Stimulated activated CD4-positive, alpha-beta T cell treated with anti-CD3 and anti-CD28 coated beads, Interleukin-2, amount 100 ng/mL, for 24 hours (primary cell): ENCODE results near the gene FNTB.

Source experiments
- DNase-seq, 2 donors: peaks; one replicate each; pipeline ENCODE4 v3.0.0-alpha.2; 2020

FNTB gene

DNA sequence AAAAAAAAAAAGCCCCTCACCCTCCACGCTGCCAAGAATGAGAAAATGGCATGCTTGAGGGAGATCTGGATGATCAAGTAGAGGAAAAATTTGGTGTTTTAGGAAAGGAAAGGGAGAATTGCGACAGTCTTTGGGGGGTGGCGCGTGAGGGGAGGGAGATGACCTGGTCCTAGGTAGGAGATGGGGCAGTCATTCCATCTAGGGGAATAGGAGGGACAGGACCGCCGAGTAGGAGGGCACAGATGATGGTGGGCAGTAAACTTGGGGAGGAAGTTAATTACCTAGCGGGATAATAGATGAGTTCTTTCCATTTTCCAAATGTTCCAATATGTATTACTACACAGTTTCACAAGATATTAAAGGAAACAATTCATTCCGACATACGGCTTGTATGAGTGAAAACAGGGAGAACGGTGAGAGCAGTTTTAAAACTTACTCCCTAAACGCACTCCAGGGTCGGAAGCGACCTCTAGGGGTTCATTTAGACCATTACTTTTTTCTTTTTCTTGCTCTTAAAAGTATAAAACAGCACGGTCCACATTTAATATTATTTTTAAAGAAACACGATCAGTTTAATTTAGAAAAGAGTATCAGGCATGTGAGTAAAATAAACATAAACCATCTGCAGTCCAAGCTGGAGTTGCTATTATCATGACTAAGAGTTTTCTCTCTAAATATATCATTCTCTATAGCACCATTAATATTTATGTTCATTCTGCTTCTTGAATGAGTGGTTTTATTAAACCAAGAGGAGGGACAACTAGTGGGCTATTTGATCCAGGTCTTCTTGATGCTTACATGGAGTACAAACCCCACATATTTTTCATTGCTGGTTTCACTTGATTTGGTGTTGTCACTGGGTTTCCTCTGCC is 3.0 kb upstream of the FNTB start:
- peak; percentile 23 to 35 for DNase-seq

GRCh38 chr14:64987438-64987767 is 708 bp downstream of the FNTB start:
- no peak for DNase-seq

- no peak for DNase-seq
Measured at GRCh38 chr14:64990296-64990695, 3.6 kb downstream of the FNTB start.

DNA sequence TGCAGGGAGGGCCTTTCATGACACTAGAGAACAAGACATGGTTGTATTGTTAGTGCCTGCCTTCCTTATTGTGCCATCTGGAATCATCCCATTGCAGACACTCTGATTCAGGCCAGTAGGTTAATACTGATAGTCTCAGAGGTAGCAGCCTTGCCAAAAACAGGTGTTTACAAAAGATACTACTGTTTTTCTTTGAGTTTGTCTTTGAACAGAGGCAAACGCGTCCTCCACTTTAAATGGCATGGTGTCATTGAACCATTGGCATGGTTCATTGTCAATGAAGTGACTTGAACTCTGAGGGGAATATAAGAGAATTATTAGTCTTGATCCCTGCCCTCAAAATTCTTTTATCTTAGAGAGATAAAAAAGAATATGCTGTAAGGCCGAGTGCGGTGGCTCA is 4.2 kb downstream of the FNTB start:
- DNase-seq = no peak

DNA sequence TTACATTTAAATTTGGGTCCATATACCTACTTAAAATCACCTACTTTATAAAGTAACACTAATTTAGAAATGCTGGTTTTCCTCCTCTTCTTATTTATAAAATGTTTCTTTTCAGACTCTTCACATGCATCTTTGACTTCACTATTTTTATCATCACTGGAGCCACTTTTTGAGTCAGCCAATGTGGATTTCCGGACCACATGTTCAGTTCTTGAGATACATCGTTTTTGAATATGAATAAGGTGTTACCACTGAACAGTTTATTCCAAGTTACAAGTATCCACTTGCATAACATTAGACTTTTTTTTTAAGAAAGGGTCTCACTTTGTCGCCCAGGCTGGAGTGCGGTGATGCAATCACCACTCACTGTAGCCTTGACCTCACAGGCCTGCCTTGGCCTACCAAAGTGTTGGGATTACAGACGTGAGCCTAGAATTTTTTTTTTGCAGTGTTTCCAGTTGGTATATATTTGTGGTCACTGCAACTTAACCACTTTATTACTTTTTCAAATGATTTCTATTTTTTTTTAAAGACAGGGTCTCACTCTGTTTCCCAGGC is 5.7 kb downstream of the FNTB start:
- DNase-seq = no peak

DNA sequence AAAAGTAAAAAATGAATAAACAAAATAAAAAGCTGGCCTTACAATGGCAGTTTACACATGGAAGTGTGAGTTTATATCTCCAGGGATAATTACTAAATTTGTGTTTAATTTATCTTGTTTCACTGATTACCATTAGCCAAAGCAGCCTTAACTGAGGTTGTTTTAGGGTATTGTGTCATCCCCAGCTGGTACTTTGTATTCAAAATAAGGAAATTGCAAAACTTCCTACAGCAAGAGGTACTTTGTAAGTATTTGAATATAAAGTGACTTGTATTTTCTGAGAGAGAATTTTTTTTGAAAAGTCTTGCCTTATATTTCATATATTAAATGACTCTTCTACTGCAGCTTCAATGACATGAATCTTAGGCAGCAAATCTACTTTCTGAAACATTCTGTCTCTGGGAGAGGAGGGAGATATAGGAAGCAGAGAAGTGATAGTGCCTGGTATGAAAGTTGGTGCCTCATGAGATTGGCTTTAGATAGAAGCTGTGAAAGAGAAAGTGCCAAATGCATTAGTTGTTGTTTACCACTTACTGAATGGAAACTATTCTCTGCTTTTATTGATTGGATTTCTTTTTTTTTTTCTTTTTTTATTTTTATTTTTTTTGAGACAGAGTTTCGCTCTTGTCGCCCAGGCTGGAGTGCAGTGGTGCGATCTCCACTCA is 6.7 kb downstream of the FNTB start:
- no peak for DNase-seq

- DNase-seq = no peak
Measured at GRCh38 chr14:64994540-64994939, 7.8 kb downstream of the FNTB start.

GRCh38 chr14:64995291-64995690 is 8.6 kb downstream of the FNTB start:
- no peak for DNase-seq

GRCh38 chr14:64997108-64997794 is 10.6 kb downstream of the FNTB start:
- no peak for DNase-seq

DNA sequence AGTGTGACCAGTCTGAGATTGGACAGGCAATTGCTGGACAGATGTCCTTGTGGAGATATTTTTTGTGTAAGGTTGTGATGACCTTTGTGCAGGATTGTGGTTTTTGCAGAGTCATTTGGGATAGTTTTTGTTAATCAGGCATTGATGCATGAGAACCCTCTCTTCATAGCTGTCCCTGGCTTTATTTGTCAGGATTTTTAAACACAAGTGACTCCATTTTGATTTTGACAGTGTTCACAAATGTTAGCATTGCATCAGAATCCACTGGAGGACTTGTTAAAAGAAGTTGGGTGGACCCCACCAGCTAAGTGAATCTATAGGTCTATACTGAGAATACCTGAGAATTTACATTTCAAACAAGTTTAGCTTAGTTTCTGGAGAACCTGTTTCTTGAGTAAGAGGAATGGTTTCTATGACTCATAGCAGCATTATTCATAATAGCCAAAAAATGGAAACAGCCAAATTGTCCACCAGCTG is 11.8 kb downstream of the FNTB start:
- DNase-seq = no peak

DNA sequence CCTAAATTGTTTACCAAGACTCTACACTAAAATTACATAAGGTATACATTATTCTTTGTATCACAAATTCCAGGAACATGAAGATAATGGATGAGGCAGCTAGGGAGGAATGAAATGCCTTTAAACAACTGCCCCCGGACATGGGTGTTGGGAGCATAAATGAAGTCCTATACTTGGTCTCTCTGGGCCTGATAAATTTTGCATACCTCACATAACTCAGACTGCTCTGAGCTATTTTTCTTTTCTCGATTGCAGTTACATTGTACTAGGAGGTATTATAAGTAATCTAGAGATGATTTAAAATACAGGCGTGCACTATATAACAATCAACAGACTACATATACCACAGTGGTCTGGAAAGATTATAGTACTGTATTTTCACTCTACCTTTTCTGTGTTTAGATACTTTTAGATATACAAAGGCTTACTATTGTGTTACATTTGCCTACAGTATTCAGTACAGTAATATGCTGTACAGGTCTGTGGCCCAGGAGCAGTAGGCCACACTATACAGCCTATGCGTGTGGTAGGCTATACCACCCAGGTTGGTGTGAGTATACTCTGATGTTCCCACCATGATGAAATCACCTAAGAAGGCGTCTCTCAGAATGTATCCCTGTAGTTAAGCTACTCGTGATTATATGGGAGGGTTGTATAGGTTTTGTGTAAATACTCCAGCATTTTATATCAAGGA is 14.3 kb downstream of the FNTB start:
- no peak for DNase-seq

GRCh38 chr14:65001723-65002122 is 15.0 kb downstream of the FNTB start:
- DNase-seq = no peak

DNA sequence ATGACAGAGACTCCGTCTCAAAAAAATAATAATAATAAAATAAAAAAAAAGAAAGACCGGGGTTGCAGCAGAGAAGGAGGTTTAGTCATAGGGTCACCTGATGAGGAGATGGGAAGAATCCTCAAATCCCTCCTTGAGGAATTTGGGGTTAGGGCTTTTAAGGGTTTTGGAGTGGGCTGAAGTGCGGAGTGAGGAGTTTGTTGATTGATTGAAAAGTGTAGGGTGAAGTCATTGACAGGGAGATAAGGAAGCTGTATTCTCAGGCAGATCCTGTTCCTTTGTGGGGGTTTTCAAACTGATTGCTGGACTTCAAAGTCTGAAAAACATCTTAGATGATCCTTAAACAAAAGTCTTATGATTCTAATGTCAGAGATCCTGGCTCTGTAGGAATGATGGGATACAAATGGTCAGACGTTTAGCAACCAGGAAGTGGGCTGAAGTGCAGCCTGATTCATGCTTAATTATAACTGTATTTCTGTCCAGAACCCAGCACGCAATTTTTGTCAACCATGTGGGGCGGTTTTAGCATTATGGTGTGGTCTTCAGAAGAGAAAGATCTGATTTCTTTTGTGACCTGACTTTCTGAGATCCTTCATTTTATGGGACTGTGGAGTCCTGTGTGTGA is 16.0 kb downstream of the FNTB start:
- DNase-seq = no peak

DNA sequence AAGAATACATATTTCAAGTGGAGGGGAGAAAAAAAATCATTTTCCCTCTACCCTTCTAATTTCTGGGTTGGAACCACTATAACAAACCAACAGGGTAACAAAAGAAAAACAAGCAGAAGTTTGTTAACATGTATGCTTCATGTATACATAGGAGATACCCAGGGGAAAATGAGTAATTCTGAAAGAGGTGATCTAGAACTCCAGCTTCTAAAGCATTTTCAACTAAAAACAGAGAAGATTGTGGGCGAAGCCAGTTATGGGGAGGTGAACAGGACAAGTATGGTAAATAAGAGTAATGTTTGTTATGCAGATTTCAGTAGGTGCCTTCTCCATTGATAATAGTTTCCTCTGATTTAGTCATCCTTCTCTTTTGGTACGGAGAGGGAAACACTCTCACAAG is 16.7 kb downstream of the FNTB start:
- DNase-seq = no peak

DNA sequence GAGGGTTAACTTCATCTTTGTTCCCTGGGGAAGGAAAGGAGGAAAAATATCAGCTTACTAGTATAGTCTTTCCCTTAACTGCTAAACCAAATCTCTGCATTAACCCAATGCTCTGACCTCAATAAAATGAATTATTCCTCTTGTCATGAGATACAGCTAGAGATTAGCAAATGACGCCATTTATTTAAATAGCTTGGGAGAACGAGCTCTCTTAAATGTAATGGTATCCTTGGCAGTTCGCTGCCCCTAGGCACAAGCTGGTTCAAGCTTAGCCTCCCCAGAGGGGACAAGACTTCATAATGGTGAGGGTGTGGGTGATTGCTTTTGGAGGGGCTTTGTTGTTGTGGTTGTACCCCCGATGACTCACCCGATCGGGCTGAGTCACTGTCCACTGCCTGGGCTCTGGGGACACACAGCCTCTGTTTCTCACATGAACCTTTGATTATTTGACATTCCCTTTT is 19.6 kb downstream of the FNTB start:
- DNase-seq = no peak

DNA sequence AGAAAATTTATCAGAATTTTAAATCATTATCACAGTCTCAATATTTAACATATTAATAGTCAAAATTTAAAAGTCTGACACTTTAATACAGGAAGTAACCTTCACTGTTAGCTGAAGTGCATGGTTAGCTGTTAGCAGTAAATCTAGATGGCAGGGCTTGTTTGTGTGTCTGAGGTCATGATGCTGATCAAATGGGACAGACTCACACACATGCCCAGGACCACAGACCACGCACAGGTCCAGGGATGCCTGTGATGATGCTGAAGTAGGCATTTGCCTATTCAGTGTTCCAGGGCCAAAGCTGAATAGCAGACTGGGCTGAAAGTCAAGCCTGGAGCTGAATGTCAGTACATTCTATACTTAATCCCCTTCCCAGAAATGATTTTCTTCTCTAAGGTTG is 20.5 kb downstream of the FNTB start:
- DNase-seq = no peak

- DNase-seq = no peak
Measured at GRCh38 chr14:65010211-65010931, 23.7 kb downstream of the FNTB start.

GRCh38 chr14:65011538-65011937 is 24.8 kb downstream of the FNTB start:
- DNase-seq = no peak

GRCh38 chr14:65012353-65012752 is 25.7 kb downstream of the FNTB start:
- no peak for DNase-seq

GRCh38 chr14:65015391-65015790 is 28.7 kb downstream of the FNTB start:
- DNase-seq = no peak

GRCh38 chr14:65016471-65016870 is 29.8 kb downstream of the FNTB start:
- no peak for DNase-seq
